SKM-1 treated with dmso at 0.1 percent for 144 hours (cell line): Measurements from ENCODE around the gene MTUS2.
A peak's percentile ranks its signal among the peaks of the same experiment; 100 is the strongest.

Experiments
- DNase-seq: peaks from one replicate; lab custom pipeline; 2025; ENCODE audit not compliant: unreplicated experiment; lab: John Stamatoyannopoulos, UW

MTUS2 gene

GRCh38 chr13:29537736-29538651, 717.9 kb downstream of the MTUS2 start:
- no peak for DNase-seq

- no peak for DNase-seq
Measured at GRCh38 chr13:29538652-29539040, 718.5 kb downstream of the MTUS2 start.

GRCh38 chr13:29539856-29540255, 719.7 kb downstream of the MTUS2 start:
- DNase-seq = no peak

GRCh38 chr13:29540334-29540733, 720.2 kb downstream of the MTUS2 start:
- no peak for DNase-seq

- DNase-seq = no peak
Measured at GRCh38 chr13:29540799-29541198, 720.7 kb downstream of the MTUS2 start.

GRCh38 chr13:29541400-29541799, 721.3 kb downstream of the MTUS2 start:
- no peak for DNase-seq

GRCh38 chr13:29542381-29542780, 722.2 kb downstream of the MTUS2 start:
- DNase-seq = no peak

- DNase-seq = peak; percentile 8
Measured at GRCh38 chr13:29543230-29544215, 723.4 kb downstream of the MTUS2 start.

- no peak for DNase-seq
Measured at GRCh38 chr13:29545988-29546387, 725.8 kb downstream of the MTUS2 start.

GRCh38 chr13:29546662-29547061, 726.5 kb downstream of the MTUS2 start:
- no peak for DNase-seq

- no peak for DNase-seq
Measured at GRCh38 chr13:29547153-29547552, 727.0 kb downstream of the MTUS2 start.

GRCh38 chr13:29548722-29549121, 728.6 kb downstream of the MTUS2 start:
- no peak for DNase-seq

- DNase-seq = no peak
Measured at GRCh38 chr13:29550430-29550988, 730.4 kb downstream of the MTUS2 start.

GRCh38 chr13:29551214-29551613, 731.1 kb downstream of the MTUS2 start:
- DNase-seq = no peak
